HCT116 (cell line): ENCODE measurements around the gene EGF. TPM values are rescaled to one million over a fixed set of nuclear protein-coding genes. Genes with fewer than 3 reads are reported as not detected.
"Not testable (repeated sequence)": the region's sequence is repeated elsewhere in the genome, so short reads cannot be mapped to it uniquely, and the experiment has no call there.

ENCODE experiments used
- ATAC-seq: fragments of 200-7000 bp; cut with Tn5 transposase; 2 replicates; pipeline ENCODE4 v1.9.1; 2020; ENCODE audit warnings: mild to moderate bottlenecking, moderate library complexity
- BruUV-seq: library from RNA; stranded (reverse); fragments of 400-500 nt; replicated peaks from 2 replicates; lab custom pipeline; 2021; lab: Mats Ljungman, UMichigan
- CTCF ChIA-PET: fragments of 300-600 bp; sonication (Branson Sonifier 250); formaldehyde crosslinking; loops from one replicate; lab custom pipeline; 2021; ENCODE audit warnings: antibody characterized with exemption; lab: Charles Lee
- POLR2A ChIA-PET: fragments of 300-600, 350-600 bp; sonication (Branson Sonifier 250); formaldehyde crosslinking; loops from one replicate; lab custom pipeline; 2021; ENCODE audit warnings: antibody characterized with exemption; lab: Charles Lee
- RAD21 ChIA-PET, 2 experiments: fragments of 300-600 bp; sonication (Branson Sonifier 250); formaldehyde crosslinking; loops; one replicate each; lab custom pipeline; 2023; ENCODE audit warnings: low total read pairs in 2 of 2; ENCODE audit not compliant: uncharacterized antibody in 2 of 2, unreplicated experiment in 2 of 2, low non-redundant PET in 1 of 2; lab: Charles Lee
- DNase-seq: peaks from one replicate; pipeline ENCODE4 v3.0.0-alpha.2; 2010; ENCODE audit warnings: low read depth, low spot score
- H2AFZ ChIP-seq: fragments of 200-600 bp; shearing (Covaris generic), sonication (generic); 2 replicates; pipeline ENCODE4 v1.6.1; 2017; ENCODE audit warnings: low read depth, mixed run types, mixed read lengths, antibody characterized with exemption, low read length; ENCODE audit not compliant: poor library complexity, severe bottlenecking
- H3K27ac ChIP-seq: 2 replicates; pipeline ENCODE4 v1.5.1; 2012; ENCODE audit warnings: low read depth, low read length
- H3K27me3 ChIP-seq: fragments of 200-600 bp; sonication (generic); 2 replicates; pipeline ENCODE4 v1.6.1; 2016; ENCODE audit warnings: mixed run types, low read length, mixed read lengths; ENCODE audit not compliant: insufficient read depth
- H3K36me3 ChIP-seq, 2 experiments: fragments of 200-500 bp in 1 of 2; fragments of 200-600 bp in 1 of 2; sonication (Bioruptor generic) in 1 of 2; sonication (generic) in 1 of 2; 2 replicates each; pipeline versions ENCODE4 v1.5.1 to v1.6.1; 2014 to 2016; ENCODE audit warnings: low read length in 2 of 2, inconsistent platforms in 1 of 2, mixed read lengths in 1 of 2, mixed run types in 1 of 2; ENCODE audit not compliant: insufficient read depth in 2 of 2, control insufficient read depth in 1 of 2
- H3K4me1 ChIP-seq, 2 experiments: fragments of 200-600 bp in 1 of 2; sonication (generic) in 1 of 2; 2 replicates each; pipeline versions ENCODE4 v1.5.1 to v1.6.1; 2012 to 2017; ENCODE audit warnings: low read length in 2 of 2, inconsistent platforms in 1 of 2, mild to moderate bottlenecking in 1 of 2, mixed read lengths in 1 of 2, mixed run types in 1 of 2, moderate library complexity in 1 of 2; ENCODE audit not compliant: insufficient read depth in 2 of 2, control insufficient read depth in 1 of 2
- H3K4me2 ChIP-seq: fragments of 200-600 bp; sonication (generic); 2 replicates; pipeline ENCODE4 v1.6.1; 2017; ENCODE audit warnings: mixed run types, low read length, mixed read lengths
- H3K4me3 ChIP-seq, 2 experiments: fragments of 200-600 bp in 1 of 2; sonication (generic) in 1 of 2; replicated peaks in 1 of 2; 2 replicates each; pipeline ENCODE4 v1.5.1; 2011 to 2016; ENCODE audit warnings: low read length in 2 of 2, control low read depth in 1 of 2, low read depth in 1 of 2, mild to moderate bottlenecking in 1 of 2, mixed read lengths in 1 of 2, mixed run types in 1 of 2
- H3K79me2 ChIP-seq: fragments of 200-600 bp; sonication (generic); 2 replicates; pipeline ENCODE4 v1.6.1; 2017; ENCODE audit warnings: mild to moderate bottlenecking, mixed run types, low read length, moderate library complexity, mixed read lengths; ENCODE audit not compliant: insufficient read depth
- H3K9ac ChIP-seq: fragments of 200-600 bp; sonication (generic); 2 replicates; pipeline ENCODE4 v1.6.1; 2016; ENCODE audit warnings: low read length, mixed read lengths
- H3K9me2 ChIP-seq: fragments of 200-600 bp; sonication (generic), shearing (Covaris generic); 2 replicates; pipeline ENCODE4 v1.6.1; 2017; ENCODE audit warnings: mixed run types, mild to moderate bottlenecking, moderate library complexity; ENCODE audit not compliant: insufficient read depth
- H3K9me3 ChIP-seq, 2 experiments: fragments of 200-500 bp in 1 of 2; fragments of 200-600 bp in 1 of 2; sonication (Bioruptor generic) in 1 of 2; sonication (generic) in 1 of 2; 2 replicates each; pipeline ENCODE4 v1.6.1; 2014 to 2017; ENCODE audit warnings: low read length in 2 of 2, mixed read lengths in 2 of 2, inconsistent platforms in 1 of 2, low read depth in 1 of 2, mild to moderate bottlenecking in 1 of 2, mixed run types in 1 of 2, moderate library complexity in 1 of 2; ENCODE audit not compliant: control insufficient read depth in 1 of 2, insufficient read depth in 1 of 2
- H4K20me1 ChIP-seq: fragments of 200-600 bp; sonication (generic), shearing (Covaris generic); 2 replicates; pipeline ENCODE4 v1.6.1; 2017; ENCODE audit warnings: mixed run types, mild to moderate bottlenecking, moderate library complexity; ENCODE audit not compliant: insufficient read depth
- CBX3 ChIP-seq: IDR thresholded peaks from 2 replicates; pipeline ENCODE4 v1.6.1; 2012; ENCODE audit warnings: low read depth
- CEBPB ChIP-seq: IDR thresholded peaks from 2 replicates; pipeline ENCODE4 v1.6.1; 2012; ENCODE audit warnings: low read depth
- EGR1 ChIP-seq: IDR thresholded peaks from 2 replicates; pipeline ENCODE4 v1.6.1; 2012; ENCODE audit warnings: low read depth
- ELF1 ChIP-seq: IDR thresholded peaks from 2 replicates; pipeline ENCODE4 v1.6.1; 2012; ENCODE audit warnings: low read depth, borderline replicate concordance
- EZH2 ChIP-seq: fragments of 200-600 bp; sonication (generic); IDR thresholded peaks from 2 replicates; pipeline ENCODE4 v1.6.1; 2017; ENCODE audit warnings: antibody characterized with exemption, mixed run types
- FOSL1 ChIP-seq: IDR thresholded peaks from 2 replicates; pipeline ENCODE4 v1.6.1; 2012; ENCODE audit warnings: low read depth
- JUND ChIP-seq: IDR thresholded peaks from 2 replicates; pipeline ENCODE4 v1.6.1; 2012
- POLR2A ChIP-seq: IDR thresholded peaks from 2 replicates; pipeline ENCODE4 v1.7.0; 2011; ENCODE audit warnings: borderline replicate concordance; ENCODE audit not compliant: insufficient read depth, insufficient read length; ENCODE audit errors: extremely low read depth
- POLR2AphosphoS5 ChIP-seq: IDR thresholded peaks from 2 replicates; pipeline ENCODE4 v1.6.1; 2011; ENCODE audit warnings: mild to moderate bottlenecking, low read depth, low read length, moderate library complexity
- RAD21 ChIP-seq: IDR thresholded peaks from 2 replicates; pipeline ENCODE4 v1.6.1; 2012; ENCODE audit warnings: low read depth, mild to moderate bottlenecking
- SIN3A ChIP-seq: IDR thresholded peaks from 2 replicates; pipeline ENCODE4 v1.6.1; 2012; ENCODE audit warnings: low read depth
- SP1 ChIP-seq: IDR thresholded peaks from 2 replicates; pipeline ENCODE4 v1.6.1; 2012; ENCODE audit warnings: low read depth
- SRF ChIP-seq: IDR thresholded peaks from 2 replicates; pipeline ENCODE4 v1.6.1; 2012; ENCODE audit warnings: low read depth
- TCF7L2 ChIP-seq: IDR thresholded peaks from 2 replicates; pipeline ENCODE4 v1.7.0; 2011; ENCODE audit warnings: borderline replicate concordance, inconsistent platforms; ENCODE audit not compliant: insufficient read depth, insufficient read length; ENCODE audit errors: extremely low read depth
- YY1 ChIP-seq: IDR thresholded peaks from 2 replicates; pipeline ENCODE4 v1.6.1; 2011; ENCODE audit warnings: low read length, low read depth, moderate library complexity, mild to moderate bottlenecking; ENCODE audit not compliant: insufficient replicate concordance; ENCODE audit errors: extremely low read depth
- ZFX ChIP-seq: fragments of 450-650 bp; IDR thresholded peaks from 2 replicates; pipeline ENCODE4 v1.6.1; 2017
- ZNF274 ChIP-seq: fragments of 200-500 bp; sonication (Bioruptor generic); IDR thresholded peaks from 2 replicates; pipeline ENCODE4 v1.6.1; 2014; ENCODE audit warnings: mild to moderate bottlenecking, low read depth, low read length, inconsistent platforms
- intact Hi-C: fragments of 100-400 bp; cut with micrococcal nuclease; formaldehyde crosslinking; loops from 2 replicates; pipeline ENCODE4 v1.10.0; 2022
- total RNA-seq: library from RNA; stranded (reverse); gene quantifications from one replicate; pipeline ENCODE4 v1.2.1, GENCODE V29; 2021; ENCODE audit not compliant: unreplicated experiment
- TF ChIP-seq, protein P1 (sequence below): IDR thresholded peaks from 2 replicates; pipeline ENCODE4 v1.6.1; 2012
- TF ChIP-seq, protein P2 (sequence below): IDR thresholded peaks from 2 replicates; pipeline ENCODE4 v1.6.1; 2012
- TF ChIP-seq, protein P3 (sequence below), 3 experiments: fragments of 200-600 bp in 1 of 3; sonication (generic) in 1 of 3; IDR thresholded peaks in 2 of 3; conservative IDR thresholded peaks in 1 of 3; 2 replicates each; pipeline ENCODE4 v1.5.1; 2012 to 2017; ENCODE audit warnings: low read depth in 2 of 3, low read length in 2 of 3, antibody characterized with exemption in 1 of 3, borderline replicate concordance in 1 of 3, control low read depth in 1 of 3, mild to moderate bottlenecking in 1 of 3, mixed read lengths in 1 of 3, mixed run types in 1 of 3, moderate library complexity in 1 of 3; ENCODE audit not compliant: insufficient read depth in 1 of 3

Gene EGF
- total RNA-seq, 1 experiment from 2014 or later = 0.57 TPM

DNA sequence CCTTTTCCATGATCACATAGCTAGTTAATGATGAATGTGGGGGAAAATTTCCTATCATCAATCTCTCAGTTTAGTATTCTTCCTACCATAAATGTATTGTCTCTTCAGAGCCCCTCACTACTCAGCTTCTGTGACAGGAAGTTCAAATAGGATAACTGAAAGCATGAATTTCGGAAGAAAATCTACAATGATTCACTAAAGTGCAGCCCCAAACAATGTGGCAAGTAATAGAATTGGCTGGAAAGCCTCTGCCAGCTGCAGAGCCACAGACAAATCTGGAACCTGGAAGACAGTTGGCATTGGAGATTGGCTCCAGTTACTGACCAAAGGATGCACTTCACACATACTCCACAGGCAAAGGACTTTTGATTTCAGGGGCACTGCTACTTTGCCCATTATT is 35.2 kb downstream of the EGF start:
- ChIA-PET RAD21 (no interaction called here), POLR2A (no interaction called here), CTCF (no interaction called here)
- H3K4me3 ChIP-seq = no peak overlapping the region
- no peak for ATAC-seq
- H3K9ac ChIP-seq = no peak overlapping the region
- no TSS peak for BruUV-seq
- no peaks in the 10 kb centered on the region for H3K9me3 ChIP-seq
- H3K9me2 ChIP-seq = no peaks in the 10 kb centered on the region
- no peak overlapping the region for H3K4me2 ChIP-seq
- H2AFZ ChIP-seq = no peak overlapping the region
- H4K20me1 ChIP-seq = no peaks in the 10 kb centered on the region
- TF ChIP-seq ZFX (no peak), CEBPB (no peak), EZH2 (no peak), FOSL1 (no peak), SRF (no peak), ZNF274 (no peak), ELF1 (no peak), CBX3 (no peak), SP1 (no peak), RAD21 (no peak), EGR1 (no peak), JUND (no peak), POLR2AphosphoS5 (no peak), TCF7L2 (no peak), POLR2A (no peak), YY1 (no peak), SIN3A (no peak)
- TF ChIP-seq, protein P1, sequence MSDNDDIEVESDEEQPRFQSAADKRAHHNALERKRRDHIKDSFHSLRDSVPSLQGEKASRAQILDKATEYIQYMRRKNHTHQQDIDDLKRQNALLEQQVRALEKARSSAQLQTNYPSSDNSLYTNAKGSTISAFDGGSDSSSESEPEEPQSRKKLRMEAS = no peak
- TF ChIP-seq, protein P2, sequence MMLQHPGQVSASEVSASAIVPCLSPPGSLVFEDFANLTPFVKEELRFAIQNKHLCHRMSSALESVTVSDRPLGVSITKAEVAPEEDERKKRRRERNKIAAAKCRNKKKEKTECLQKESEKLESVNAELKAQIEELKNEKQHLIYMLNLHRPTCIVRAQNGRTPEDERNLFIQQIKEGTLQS = no peak
- TF ChIP-seq, protein P3, sequence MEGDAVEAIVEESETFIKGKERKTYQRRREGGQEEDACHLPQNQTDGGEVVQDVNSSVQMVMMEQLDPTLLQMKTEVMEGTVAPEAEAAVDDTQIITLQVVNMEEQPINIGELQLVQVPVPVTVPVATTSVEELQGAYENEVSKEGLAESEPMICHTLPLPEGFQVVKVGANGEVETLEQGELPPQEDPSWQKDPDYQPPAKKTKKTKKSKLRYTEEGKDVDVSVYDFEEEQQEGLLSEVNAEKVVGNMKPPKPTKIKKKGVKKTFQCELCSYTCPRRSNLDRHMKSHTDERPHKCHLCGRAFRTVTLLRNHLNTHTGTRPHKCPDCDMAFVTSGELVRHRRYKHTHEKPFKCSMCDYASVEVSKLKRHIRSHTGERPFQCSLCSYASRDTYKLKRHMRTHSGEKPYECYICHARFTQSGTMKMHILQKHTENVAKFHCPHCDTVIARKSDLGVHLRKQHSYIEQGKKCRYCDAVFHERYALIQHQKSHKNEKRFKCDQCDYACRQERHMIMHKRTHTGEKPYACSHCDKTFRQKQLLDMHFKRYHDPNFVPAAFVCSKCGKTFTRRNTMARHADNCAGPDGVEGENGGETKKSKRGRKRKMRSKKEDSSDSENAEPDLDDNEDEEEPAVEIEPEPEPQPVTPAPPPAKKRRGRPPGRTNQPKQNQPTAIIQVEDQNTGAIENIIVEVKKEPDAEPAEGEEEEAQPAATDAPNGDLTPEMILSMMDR (IDR thresholded peaks at IDR 0.05 in 2 of 3, conservative IDR thresholded peaks at IDR 0.05 in 1 of 3; ENCODE audit: borderline replicate concordance in 1 of 3, insufficient read depth in 1 of 3, low read depth in 2 of 3, low read length in 2 of 3) = no peak
- intact Hi-C loops = no loop called here
- no peak overlapping the region for H3K27ac ChIP-seq
- DNase-seq = no peak
- H3K36me3 ChIP-seq = no peaks in the 10 kb centered on the region
- peaks cover 0 to 6% of the 10 kb centered on the region in 2 experiments; a peak in 1 of 4 replicates for H3K4me1 ChIP-seq
- no peaks in the 10 kb centered on the region for H3K27me3 ChIP-seq
- no peaks in the 10 kb centered on the region for H3K79me2 ChIP-seq

DNA sequence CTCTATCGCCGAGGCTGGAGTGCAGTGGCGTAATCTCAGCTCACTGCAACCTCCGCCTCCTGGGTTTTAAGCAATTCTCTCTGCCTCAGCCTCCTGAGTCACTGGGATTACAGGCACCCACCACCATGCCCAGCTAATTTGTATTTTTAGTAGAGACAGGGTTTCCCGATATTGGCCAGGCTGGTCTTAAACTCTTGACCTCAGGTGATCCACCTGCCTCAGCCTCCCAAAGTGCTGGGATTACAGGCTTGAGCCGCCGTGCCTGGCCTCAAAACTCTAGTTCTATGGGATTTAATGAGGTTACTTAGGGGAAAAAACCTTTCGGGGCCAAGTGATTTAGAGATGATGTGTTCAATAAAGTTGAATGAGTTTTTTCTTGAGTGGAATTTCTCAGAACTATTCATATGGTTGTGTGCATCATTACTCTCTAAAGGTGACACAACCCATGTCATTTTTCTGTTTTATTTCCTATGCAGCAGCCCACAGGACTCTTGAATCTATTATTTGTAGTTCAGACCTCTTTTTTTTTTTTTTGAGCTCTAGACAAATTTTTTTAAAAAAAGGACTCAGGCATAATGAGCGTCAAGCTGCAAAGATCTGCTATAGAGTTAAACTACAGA is 36.5 kb downstream of the EGF start:
- H3K27ac ChIP-seq, H3K36me3 ChIP-seq, BruUV-seq, H4K20me1 ChIP-seq, H3K9me3 ChIP-seq, DNase-seq, H3K4me3 ChIP-seq, H3K79me2 ChIP-seq, H3K4me2 ChIP-seq, H3K4me1 ChIP-seq, H2AFZ ChIP-seq, POLR2A ChIA-PET, intact Hi-C loops, H3K27me3 ChIP-seq, CTCF ChIA-PET, H3K9me2 ChIP-seq, H3K9ac ChIP-seq, RAD21 ChIA-PET, ATAC-seq: not testable (repeated sequence)
